Subcutaneous adipose tissue (tissue), 4 donors: Measurements from ENCODE around the gene TBX2. TPM values are rescaled to one million over a fixed set of nuclear protein-coding genes. Genes with fewer than 3 reads are reported as not detected.

Experiments
- total RNA-seq, 4 donors: library from RNA; depleted of rRNA; stranded (reverse); fragments of >200 nt; gene quantifications; one replicate each; pipeline ENCODE4 v1.1.0, GENCODE V29; 2016
- TF ChIP-seq, protein P1 (sequence below): fragments of 450-650 bp; IDR thresholded peaks from one replicate; pipeline ENCODE4 v1.5.1; 2016; ENCODE audit warnings: low read depth, mild to moderate bottlenecking, control low read depth, antibody characterized with exemption, moderate library complexity

TBX2 gene
- total RNA-seq, 4 donors from 2014 or later = 2.5 to 16.2 (median 4.1) TPM

GRCh38 chr17:61360318-61360943 is 39.2 kb upstream of the TBX2 start:
- TF ChIP-seq, protein P1, sequence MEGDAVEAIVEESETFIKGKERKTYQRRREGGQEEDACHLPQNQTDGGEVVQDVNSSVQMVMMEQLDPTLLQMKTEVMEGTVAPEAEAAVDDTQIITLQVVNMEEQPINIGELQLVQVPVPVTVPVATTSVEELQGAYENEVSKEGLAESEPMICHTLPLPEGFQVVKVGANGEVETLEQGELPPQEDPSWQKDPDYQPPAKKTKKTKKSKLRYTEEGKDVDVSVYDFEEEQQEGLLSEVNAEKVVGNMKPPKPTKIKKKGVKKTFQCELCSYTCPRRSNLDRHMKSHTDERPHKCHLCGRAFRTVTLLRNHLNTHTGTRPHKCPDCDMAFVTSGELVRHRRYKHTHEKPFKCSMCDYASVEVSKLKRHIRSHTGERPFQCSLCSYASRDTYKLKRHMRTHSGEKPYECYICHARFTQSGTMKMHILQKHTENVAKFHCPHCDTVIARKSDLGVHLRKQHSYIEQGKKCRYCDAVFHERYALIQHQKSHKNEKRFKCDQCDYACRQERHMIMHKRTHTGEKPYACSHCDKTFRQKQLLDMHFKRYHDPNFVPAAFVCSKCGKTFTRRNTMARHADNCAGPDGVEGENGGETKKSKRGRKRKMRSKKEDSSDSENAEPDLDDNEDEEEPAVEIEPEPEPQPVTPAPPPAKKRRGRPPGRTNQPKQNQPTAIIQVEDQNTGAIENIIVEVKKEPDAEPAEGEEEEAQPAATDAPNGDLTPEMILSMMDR = no peak

- TF ChIP-seq, protein P1 = no peak
Observed at GRCh38 chr17:61361084-61361483, 38.6 kb upstream of the TBX2 start.

- TF ChIP-seq, protein P1 = no peak
Observed at GRCh38 chr17:61362396-61362795, 37.2 kb upstream of the TBX2 start.

DNA sequence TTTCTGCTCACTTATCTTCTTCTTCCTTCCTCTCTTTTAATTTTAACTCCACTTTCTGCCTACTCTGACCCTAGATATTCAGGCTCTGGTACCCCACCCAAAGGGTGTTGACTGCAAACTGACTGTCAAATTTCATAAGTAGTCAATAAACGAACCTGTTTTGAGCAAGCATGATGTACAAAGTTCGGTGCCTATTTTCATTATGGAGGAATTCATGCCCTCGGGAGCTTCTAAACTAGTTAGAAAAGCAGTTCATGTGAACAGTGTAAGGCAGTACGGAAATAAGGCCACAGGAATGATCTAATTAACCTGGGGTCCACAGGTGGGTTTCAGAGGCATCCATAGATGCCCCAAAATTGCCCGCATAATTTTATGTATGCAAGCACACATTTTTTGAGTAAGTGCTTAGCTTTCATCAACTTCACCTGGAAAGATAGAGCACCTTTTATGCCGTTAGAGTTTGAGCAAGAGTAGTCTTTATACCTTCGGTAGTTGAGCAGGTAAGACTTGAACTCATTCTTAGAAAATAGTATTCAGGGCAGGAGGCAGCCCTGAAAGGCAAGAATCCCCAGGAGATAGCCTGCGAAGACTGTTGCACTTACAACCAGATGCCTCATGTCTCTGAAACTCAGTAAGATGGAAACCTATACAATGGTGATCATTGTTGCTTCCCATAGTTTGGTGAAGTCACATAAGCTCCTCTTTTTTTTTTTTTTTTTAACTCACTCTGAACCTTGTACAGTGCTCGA is 36.6 kb upstream of the TBX2 start:
- TF ChIP-seq, protein P1 = peak; percentile 26

DNA sequence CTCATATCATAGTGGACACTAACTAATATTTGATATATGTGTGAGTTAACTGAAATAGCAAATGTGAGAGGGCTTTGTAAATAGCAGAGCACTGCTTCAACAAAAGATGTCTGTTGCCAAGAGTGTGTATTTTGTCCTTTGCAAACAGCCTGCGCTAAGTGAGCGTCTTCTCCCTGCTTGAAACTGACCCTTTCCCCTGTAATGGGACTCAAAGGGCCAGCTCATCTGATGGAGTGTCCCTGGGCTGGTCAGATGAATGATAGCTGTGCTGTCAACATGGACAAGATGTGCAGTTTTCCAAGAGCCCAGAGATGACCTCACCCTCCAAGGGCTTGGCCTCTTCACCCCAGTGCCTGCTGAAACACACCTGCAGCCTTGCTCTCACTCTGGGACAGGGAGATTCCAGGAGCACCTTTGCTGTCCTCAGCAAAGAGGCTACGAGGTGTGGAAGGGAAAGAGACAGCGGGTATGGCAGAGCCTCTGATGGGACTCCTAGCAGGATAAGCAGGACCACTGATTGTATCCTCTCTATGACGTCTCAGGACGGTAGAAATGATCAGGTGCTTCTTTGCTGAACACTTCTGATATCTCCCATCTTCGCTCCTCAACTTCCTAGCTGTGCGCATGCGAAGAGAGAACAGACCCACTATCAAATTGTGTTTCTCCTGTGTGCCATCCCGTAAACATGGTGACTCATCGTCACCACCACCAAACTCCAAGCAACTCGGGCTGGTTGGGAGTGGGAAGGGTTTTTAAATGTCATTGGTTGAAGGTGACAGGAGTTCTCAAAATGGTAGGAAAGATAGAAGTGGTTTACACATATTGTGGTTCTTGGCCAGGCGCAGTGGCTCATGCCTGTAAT is 35.8 kb upstream of the TBX2 start:
- TF ChIP-seq, protein P1 = no peak

DNA sequence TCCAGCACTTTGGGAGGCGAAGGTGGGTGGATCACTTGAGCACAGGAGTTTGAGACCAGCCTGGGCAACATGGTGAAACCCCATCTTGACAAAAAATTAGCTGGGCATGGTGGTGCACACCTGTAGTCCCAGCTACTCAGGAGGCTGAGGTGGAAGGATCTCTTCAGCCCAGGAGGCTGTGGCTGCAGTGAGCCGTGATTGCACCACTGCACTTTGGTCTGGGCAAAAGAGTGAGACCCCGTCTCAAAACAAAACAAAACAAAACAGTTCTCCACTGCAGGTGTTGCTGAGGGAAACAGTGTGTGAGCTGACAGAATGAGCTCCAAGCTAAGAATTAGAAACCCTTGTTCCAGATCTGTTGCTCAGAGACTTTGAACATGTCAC is 35.2 kb upstream of the TBX2 start:
- TF ChIP-seq, protein P1 = no peak

GRCh38 chr17:61366076-61366714 is 33.4 kb upstream of the TBX2 start:
- TF ChIP-seq, protein P1 = no peak
